Kidney epithelial cell (primary cell): ENCODE data around the gene PLEKHH3. TPM values are rescaled to one million over a fixed set of nuclear protein-coding genes. Genes with fewer than 3 reads are reported as not detected.

Experiments
- DNase-seq: peaks from one replicate; pipeline ENCODE4 v3.0.0-alpha.2; 2010; ENCODE audit warnings: low read depth
- H3K27me3 ChIP-seq: 2 replicates; pipeline ENCODE4 v1.6.0; 2011; ENCODE audit warnings: low read length; ENCODE audit not compliant: control insufficient read depth, insufficient read depth
- H3K36me3 ChIP-seq: 2 replicates; pipeline ENCODE4 v1.5.1; 2011; ENCODE audit warnings: low read length; ENCODE audit not compliant: control insufficient read depth, insufficient read depth
- H3K4me3 ChIP-seq: 2 replicates; pipeline ENCODE4 v1.5.1; 2011; ENCODE audit warnings: low read depth, mild to moderate bottlenecking, control low read depth, low read length
- CTCF ChIP-seq: IDR thresholded peaks from 2 replicates; pipeline ENCODE4 v1.5.1; 2011; ENCODE audit warnings: mild to moderate bottlenecking, moderate library complexity, low read length, control low read depth, inconsistent platforms; ENCODE audit not compliant: insufficient read depth, poor library complexity, severe bottlenecking
- total RNA-seq: library from RNA; depleted of rRNA; stranded (reverse); fragments of >200 nt; gene quantifications from 2 replicates; pipeline ENCODE4 v1.2.3, GENCODE V29; 2015

The PLEKHH3 gene
- total RNA-seq, 1 donor from 2014 or later, result 11.2 TPM

- Histone ChIP-seq H3K27me3 (no peaks in the 10 kb centered on the region), H3K36me3 (no peaks in the 10 kb centered on the region), H3K4me3 (peak overlapping the region; percentile 13)
- TF ChIP-seq CTCF, result no peak
- DNase-seq, result no peak
Measured at GRCh38 chr17:42653179-42654124, 23.3 kb downstream of the PLEKHH3 start.

- Histone ChIP-seq H3K27me3 (no peaks in the 10 kb centered on the region), H3K36me3 (no peaks in the 10 kb centered on the region), H3K4me3 (no peak overlapping the region)
- no peak for TF ChIP-seq CTCF
- no peak for DNase-seq
Measured at GRCh38 chr17:42651392-42651791, 25.4 kb downstream of the PLEKHH3 start.

- DNase-seq, result no peak
- no peak for TF ChIP-seq CTCF
- no peaks in the 10 kb centered on the region for H3K27me3 ChIP-seq
- no peak overlapping the region for H3K4me3 ChIP-seq
- H3K36me3 ChIP-seq, result no peaks in the 10 kb centered on the region
Measured at GRCh38 chr17:42647778-42648177, 29.0 kb downstream of the PLEKHH3 start.

- no peak for DNase-seq
- peaks cover 5% of the 10 kb centered on the region for H3K27me3 ChIP-seq
- H3K36me3 ChIP-seq, result no peaks in the 10 kb centered on the region
- no peak for TF ChIP-seq CTCF
- no peak overlapping the region for H3K4me3 ChIP-seq
Measured at GRCh38 chr17:42642336-42642735, 34.5 kb downstream of the PLEKHH3 start.

GRCh38 chr17:42640121-42640520 lies 36.7 kb downstream of the PLEKHH3 start:
- no peak overlapping the region for H3K4me3 ChIP-seq
- DNase-seq, result no peak
- H3K36me3 ChIP-seq, result no peaks in the 10 kb centered on the region
- peaks cover 5% of the 10 kb centered on the region for H3K27me3 ChIP-seq
- no peak for TF ChIP-seq CTCF
